HG03103 (cell line): ENCODE data around the gene IL36B.

Experiments
- ATAC-seq: cut with Tn5 transposase; IDR thresholded peaks from one replicate; pipeline ENCODE4 v1.9.1; 2021; ENCODE audit warnings: low read depth; ENCODE audit not compliant: unreplicated experiment

The IL36B gene

DNA sequence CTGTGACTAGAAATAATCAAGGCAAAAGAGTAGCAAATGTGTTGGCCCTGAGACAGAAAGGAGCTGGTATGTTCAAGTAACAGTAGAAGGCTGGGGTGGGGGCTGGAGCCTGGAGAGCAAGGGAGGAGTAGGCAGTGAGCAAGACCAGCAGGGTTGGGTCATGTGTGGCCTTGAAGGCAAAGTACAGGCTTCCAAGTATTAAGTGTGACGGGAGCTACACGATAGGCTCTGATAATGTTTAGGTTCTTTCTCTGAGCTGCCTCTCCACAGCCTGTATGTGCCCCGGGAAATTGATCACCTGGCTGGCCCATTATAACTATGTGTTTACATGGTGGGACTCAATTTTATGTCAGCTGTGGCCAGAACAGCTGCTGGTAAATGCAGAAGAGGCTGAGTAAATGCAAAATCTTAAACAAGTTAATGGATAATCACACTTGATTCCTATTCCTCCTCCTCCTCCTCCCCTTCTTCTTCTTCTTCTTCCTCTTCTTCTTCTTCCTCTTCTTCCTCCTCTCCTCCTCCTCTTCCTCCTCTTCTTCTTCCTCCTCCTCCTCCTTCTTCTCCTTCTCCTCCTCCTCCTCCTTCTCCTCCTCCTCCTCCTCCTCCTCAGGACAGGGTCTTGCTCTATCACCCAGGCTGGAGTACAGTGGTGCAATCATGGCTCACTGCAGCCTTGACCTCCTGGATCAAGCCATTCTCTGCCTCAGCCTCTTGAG is 24.4 kb upstream of the IL36B start:
- no peak for ATAC-seq

DNA sequence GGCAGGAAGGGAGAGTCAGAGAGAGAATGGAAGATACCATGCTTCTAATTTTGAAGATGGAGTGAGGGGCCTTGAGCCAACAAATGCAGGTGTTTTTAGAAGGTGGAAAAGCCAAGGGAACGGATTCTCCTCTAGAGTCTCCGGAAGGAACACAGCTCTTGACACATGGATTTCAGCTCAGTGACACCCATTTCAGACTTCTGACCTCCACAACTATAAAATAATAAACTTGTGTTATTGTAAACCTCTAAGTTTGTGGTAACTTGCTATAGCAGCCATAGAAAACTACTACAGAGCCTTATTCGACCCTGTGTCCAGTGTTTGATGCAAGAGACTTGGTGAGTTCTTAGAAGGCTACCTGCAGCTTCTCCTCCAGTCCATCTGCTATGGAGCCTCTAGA is 22.9 kb upstream of the IL36B start:
- no peak for ATAC-seq

DNA sequence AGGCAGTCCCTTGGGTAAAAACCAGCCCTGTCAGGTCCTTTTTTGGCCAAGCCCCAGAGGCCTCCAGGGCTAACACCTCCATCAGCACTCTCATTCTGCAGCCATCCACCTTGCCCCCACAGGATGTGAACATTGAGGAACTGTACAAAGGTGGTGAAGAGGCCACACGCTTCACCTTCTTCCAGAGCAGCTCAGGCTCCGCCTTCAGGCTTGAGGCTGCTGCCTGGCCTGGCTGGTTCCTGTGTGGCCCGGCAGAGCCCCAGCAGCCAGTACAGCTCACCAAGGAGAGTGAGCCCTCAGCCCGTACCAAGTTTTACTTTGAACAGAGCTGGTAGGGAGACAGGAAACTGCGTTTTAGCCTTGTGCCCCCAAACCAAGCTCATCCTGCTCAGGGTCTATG is 22.4 kb upstream of the IL36B start:
- no peak for ATAC-seq

GRCh38 chr2:113073325-113073834 is 20.7 kb upstream of the IL36B start:
- ATAC-seq: no peak

- no peak for ATAC-seq
Observed at GRCh38 chr2:113072584-113072983, 19.9 kb upstream of the IL36B start.

GRCh38 chr2:113070606-113070975 is 17.9 kb upstream of the IL36B start:
- no peak for ATAC-seq

DNA sequence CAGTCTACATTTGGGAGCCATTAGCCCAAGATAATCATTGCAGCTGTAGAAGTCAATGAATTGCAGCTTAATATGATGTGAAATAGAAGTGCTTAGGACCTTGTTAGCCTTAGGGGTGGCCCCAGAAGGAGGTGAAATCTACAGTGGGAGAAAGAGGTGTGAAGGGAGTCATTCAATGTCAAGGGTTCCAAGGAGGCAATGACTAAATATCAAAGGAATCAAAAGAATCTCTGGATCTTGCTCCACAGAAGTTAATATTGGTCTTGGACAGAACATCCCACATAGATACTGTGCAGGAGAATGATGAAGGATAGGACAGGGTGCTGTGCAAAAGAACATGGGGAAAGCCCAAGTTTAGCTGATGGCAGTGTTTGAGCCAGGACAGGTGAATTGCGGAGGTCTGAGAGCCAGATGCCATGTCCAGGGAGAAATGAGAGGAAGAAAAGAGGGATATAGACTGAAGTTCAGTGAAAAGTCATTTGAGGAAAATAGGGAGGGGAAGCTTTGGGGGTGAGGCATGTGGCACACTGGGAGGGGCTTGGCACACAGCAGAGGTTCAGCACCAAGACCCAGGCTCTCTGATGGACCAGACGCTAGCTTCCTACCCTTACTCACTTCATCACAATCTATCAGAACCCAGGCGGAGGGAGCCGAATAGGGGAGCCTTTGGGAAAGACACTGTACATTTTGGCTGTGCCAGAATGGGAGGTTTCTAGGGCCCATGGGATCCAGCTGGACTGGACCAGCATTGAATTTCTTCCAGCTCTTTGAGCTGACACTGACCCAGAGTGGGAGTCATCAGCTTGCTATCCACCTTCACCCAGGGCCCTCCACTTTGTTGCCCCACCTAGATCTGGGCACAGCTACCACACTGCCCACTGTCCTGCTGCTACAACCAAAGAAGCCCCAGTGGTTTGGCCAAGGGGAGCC is 17.3 kb upstream of the IL36B start:
- ATAC-seq: no peak

DNA sequence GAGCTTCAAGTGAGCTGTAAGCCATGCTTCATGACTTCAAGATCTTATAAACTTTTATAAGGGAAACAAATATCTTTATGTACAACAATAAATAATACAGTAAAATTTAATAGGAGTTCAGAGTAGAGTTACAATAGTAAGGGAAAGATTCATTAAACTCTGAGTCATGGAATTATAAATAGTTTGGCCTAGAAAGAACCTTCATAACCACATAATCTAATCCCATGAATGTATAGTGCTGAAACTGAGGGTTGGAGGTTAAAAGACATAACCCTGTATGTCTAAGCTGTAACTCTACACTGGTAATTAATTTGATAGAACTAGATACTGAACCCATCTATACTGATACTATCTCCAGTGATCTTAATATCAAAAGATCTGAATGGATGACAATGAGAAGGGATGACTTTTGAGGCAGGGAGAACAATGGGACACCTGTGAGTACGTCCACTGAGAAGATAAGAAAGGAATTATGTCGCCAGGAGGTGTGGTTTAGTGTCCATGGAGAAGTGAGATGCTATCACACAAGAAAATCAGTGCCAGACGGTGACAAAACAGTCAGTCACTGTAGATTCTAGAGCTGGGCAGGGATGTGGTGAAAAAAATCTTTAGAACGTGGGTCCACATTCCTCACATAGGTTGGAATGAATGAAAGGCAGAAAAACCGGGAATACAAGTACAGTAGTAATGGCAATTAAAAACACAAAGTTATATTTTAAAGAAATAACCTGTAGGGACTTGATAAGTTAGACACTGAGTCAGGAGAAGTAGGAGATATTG is 16.2 kb upstream of the IL36B start:
- ATAC-seq: no peak

DNA sequence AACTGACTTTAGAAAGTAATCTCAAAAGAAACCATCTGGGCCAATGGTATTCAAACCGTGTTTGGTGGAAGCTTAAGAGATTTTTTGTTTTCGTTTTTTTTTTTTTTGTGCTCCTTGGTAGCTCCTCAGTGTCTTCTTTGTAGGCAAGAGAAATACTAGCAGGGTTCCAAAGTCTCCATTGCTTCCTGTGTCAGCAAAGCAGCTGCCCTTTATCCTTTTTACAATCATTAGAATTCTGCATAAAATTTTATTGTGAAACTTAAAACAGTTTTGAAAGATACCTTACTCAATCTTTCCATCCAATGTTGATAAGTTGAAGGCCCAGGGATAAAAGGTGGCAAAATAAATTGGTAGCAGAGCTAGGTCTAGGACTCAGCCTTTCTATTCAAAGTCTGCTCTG is 15.6 kb upstream of the IL36B start:
- no peak for ATAC-seq

DNA sequence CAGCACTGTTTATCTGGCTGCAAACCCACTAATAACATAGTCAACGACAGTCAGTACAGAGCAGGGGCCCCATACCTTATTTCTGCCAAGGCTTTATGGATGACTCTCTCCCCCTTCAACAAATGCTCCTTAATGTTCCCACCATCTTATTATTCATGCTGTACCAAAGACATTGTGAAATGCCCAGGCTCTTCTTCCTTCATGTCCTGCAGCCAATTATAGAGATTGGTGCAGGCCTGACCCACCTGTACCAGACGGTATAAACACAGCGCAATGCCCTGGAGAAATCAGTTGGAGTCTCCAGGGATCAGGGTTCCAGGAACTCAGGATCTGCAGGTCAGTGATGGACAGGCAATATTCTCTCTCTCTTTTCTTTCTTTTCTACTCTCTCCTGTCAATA is 15.0 kb upstream of the IL36B start, which contains the start of gene IL1F10:
IL1F10 (plus strand) TSS at position 290 of the 400 bp plus-strand sequence. CDS start 4,769 bp downstream, outside the sequence.
- ATAC-seq: no peak

DNA sequence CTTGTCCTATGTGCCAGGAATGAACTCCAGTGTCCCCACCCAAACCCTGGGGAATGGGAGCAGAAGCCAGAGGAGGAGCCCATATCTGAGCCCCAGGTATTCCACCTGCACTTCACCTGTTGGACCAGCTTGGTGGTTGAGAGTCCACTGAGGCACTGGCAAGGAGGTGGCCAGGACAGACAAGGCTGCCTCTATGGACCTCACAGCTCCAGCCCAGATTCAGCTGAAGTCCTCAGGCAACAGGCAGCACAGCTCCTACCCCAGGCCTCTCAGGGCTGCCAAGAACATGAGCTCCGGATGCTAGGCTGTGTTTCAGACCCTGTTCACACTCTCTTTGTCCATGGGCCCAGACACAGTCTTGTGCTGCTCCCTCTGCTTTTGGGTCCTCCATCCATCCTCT is 12.2 kb upstream of the IL36B start:
- no peak for ATAC-seq

- no peak for ATAC-seq
Observed at GRCh38 chr2:113064281-113064680, 11.6 kb upstream of the IL36B start.

GRCh38 chr2:113061896-113062770 is 9.5 kb upstream of the IL36B start:
- ATAC-seq: no peak

DNA sequence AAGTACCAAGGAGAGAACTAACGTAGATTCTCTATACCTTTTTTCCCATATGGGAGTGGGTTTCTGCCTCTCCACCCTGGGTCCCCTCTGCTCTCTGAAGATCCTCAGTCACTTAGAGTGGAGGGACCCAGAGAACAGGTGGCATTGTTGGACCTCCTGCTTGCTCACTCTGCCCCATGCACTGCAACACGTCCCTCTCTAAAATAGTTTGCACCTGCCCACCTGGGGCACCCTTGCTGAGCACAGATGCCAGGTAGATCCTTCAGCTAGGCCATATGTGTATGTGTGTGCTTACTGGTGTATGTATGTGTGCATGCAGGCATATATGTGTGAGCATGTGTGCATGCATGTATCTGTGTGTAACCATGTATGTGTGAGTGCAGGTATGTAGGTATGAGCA is 8.6 kb upstream of the IL36B start:
- no peak for ATAC-seq

DNA sequence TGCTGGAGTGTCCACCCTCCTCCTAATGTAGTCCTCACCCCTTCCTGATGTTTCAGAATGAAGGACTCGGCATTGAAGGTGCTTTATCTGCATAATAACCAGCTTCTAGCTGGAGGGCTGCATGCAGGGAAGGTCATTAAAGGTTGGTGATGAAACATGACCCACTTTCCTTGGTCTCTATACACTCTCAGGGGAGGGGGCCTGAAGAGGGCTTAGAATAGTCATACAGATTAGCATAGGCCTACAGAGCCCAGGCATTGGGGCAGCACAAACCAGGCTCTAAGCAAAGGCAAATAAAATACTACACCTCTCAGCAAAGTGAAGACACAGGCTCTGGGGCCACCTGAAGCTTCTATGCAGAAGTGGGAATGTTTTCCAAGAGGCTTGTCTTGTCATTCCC is 8.1 kb upstream of the IL36B start:
- ATAC-seq: no peak

GRCh38 chr2:113060396-113060795 is 7.7 kb upstream of the IL36B start:
- ATAC-seq: no peak

GRCh38 chr2:113058998-113059960 is 6.6 kb upstream of the IL36B start, which contains the start of gene IL36RN:
IL36RN (plus strand) TSS chr2:113059198; CDS start chr2:113059439, 241 bp downstream.
- ATAC-seq: no peak

DNA sequence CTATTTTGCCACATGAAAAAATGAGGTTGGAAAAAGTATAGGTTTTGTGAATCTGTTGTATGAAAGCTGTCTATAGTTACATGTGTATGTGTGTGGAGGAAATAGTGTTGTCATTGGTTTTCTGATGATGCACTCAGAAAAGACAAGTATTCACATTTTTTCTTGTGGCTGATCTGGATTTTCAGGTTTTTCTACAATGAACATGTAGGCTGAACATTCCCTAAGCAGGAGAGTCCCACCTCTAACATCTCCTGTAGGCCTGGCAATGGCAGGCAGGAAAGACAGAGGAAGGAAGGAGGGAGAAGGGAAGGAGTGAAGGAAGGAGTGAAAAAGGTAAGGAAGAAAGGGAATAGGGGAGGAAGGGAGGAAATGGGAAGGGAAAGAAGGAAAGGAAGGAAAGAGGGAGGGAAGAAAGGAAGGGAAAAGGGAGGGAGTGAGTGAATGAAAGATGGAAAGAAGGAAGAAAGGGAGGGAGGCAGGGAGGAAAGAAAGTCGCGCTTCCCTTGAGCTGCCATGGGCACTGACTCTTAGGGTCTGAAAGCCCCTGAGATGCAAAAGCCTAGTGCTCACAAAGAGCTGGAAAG is 5.8 kb upstream of the IL36B start:
- ATAC-seq: no peak
